NOMO-1 treated with dmso at 0.1 percent for 144 hours (cell line): ENCODE measurements around the gene PDGFRA.
"Not testable (repeated sequence)": the region's sequence is repeated elsewhere in the genome, so short reads cannot be mapped to it uniquely, and the experiment has no call there.

Experiments used
- DNase-seq: peaks from one replicate; lab custom pipeline; 2025; ENCODE audit not compliant: unreplicated experiment; lab: John Stamatoyannopoulos, UW

The PDGFRA gene

DNA sequence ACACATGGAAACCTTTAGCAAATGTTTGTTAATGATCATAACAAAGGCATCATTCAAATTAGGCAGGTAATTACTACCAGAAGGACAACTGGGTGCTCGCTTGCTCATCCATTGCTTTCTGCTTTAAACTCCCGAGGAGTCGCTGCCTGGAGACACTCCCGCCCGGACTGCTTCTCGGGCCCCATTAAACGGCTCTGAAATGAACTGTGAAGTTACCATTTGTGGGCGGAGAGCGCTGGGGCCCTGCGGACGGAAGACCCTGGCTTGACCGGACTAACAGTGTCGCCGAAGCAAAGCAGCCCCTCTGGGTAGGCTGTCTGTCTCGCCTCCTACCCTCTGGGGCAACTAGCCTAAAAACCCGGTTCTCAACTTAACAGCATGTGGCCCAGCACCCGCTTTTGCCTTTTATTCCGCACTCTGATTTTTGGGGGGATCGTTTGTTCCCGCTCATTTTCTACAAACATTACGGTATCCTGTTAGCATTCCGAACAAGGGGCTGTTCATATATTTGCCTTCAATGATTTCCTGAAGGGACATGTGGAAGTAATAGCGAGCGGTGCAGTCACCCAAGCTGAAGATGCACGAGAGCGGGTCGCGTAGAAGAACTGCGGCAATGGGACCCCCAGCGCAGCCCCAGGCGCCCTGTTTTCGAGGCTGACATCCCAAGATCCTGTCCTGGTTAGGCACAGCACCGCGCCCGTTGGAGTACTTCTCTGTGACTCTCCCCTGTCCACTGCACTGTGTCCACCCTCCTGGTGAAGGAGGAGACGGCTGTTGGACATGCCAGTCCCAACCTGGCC, 1.6 kb upstream of the PDGFRA start:
- no peak for DNase-seq

DNA sequence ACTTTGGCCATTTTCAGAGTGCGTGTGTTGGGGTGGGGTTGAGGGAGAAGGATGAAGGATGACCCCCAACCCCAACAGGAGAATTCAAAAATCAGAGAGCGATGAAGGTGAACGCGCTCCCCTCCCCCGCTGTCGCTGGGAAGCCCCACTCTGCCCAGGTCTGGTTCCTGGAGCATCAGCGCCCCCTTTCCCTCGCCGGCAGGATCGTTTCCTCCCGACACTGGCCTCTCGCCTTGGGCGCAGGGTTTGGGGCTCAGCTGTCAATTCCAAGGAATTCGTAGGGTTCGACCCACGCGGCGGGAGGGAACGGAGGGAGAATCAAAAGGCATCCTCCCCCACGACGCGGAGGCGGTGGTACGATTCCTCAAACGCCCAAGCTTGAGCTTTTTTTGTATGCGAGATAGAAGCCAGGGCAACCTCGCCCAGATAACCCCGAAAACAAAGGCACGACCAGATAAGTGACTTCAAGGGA, 1.0 kb upstream of the PDGFRA start:
- peak; percentile 6 for DNase-seq

DNA sequence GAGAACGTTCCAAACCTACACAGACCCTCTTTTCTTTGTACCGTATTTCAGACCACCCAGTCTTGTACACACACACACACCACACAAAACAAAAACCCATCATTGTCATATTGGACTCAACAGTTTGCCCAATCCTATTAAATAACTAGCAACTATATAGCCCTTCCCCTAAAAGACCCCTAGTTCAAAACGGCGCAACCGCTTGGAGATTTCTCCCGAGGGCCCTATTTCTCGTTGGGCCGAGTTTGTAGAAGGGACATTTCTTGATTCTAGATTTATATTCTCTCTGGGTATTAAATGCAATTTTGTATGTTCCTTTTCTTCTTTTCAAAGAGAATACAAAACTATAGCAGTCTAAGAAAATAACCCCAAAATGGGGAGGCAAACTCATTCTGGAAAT, 547 bp upstream of the PDGFRA start:
- DNase-seq, result no peak

DNA sequence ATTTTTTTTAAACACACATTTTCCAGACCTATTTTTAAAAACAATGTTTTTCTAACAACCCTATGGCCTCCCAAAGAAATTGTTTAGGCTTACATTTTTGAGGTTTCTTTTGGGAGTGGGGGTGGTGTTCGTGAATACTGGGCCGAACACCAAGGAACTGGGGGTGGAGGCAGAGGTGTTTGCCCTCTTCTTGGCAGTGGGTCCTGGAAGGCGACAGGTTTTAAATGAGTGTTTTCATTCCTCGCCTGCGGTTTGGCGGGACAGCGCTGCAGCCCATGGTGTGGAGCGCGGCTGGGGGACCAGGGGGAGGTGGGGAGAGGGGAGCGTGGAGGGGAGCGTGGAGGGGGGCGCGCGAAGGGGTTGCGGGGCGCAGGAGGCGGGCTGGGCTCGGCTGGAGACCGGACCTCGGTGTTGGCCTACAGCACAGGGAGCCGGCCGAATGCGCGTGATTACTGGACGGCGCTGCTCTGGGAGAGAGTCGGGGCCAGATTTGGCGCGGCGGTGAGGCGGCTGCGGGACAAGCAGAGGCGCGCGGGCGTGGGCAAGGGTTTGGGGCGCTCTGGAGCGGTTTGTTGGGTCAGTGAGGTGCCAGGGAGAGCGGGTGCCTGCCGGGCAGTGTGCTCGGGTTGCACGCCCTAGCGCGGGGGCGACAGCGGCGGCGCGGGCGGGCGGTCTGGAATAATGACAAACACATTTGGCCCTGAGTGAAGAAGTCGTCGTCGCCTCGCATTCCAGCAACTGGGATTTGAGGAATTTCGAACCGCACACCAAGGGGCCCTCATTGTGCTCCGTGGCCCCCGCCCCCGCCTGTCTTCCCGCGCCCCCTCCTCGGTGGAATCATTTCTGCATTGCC, 764 bp downstream of the PDGFRA start:
- DNase-seq, result no peak

DNA sequence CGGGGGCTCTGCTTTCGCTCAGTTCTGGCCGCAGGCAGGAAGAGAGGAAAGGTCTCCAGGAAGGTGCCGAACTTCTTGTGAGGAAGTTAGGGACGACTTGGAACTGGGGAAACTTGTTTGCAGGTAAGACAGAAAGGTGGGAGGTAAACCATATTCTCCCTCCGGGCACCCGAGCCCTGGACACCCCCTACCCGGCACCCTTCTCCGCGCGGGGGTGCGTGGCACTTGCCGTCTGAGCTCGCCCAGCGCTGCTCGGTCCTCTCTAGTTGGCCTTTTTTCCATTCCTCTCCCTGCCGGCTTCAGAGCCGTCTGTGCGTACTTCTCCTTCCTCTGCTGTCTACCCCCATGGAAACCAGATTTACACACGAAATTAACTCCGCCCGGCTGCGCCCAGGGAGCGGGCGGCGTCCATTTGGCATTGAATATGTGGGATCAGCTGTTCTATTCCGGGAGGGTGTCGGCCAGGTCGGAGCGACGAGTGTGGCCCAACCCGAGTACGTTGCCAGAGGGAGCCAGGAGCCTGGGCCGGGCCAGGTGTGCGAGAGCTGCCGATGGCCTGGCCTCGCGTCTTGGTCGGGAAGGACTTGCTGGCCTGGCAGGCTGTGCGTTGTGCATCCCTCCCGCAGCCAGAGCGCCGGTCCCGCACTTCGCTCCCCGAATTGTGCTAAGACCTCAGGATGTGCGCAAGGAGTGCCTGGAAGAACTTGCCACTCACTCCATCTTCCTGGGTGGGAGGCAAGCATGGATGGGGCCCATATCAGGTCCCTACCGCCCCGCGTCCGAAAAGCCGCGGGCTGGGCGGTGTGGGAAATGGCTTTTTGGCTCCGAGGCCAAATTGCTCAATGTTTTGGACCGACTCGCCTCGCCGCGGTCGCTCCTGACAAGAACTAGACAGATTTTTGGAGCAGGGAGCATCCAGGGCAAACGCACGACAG, 1.7 kb downstream of the PDGFRA start:
- no peak for DNase-seq

DNA sequence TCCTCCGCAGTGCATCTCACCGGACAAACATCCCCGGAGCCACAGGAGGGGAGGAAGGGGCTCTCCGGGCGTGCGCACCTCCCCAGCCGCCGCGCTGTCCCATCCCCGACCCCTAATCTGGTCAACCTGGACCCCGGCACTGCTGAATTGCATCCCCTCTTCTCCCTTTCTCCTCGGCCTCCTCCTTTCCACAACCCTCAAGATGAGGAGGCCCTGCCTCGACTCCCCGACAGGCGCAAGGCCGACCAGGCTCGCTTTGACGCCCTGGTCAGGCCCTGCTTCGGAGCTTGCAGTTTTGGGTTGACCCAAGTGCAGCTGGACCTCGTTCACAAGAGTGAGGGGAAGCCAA, 2.3 kb downstream of the PDGFRA start:
- DNase-seq, result no peak

DNA sequence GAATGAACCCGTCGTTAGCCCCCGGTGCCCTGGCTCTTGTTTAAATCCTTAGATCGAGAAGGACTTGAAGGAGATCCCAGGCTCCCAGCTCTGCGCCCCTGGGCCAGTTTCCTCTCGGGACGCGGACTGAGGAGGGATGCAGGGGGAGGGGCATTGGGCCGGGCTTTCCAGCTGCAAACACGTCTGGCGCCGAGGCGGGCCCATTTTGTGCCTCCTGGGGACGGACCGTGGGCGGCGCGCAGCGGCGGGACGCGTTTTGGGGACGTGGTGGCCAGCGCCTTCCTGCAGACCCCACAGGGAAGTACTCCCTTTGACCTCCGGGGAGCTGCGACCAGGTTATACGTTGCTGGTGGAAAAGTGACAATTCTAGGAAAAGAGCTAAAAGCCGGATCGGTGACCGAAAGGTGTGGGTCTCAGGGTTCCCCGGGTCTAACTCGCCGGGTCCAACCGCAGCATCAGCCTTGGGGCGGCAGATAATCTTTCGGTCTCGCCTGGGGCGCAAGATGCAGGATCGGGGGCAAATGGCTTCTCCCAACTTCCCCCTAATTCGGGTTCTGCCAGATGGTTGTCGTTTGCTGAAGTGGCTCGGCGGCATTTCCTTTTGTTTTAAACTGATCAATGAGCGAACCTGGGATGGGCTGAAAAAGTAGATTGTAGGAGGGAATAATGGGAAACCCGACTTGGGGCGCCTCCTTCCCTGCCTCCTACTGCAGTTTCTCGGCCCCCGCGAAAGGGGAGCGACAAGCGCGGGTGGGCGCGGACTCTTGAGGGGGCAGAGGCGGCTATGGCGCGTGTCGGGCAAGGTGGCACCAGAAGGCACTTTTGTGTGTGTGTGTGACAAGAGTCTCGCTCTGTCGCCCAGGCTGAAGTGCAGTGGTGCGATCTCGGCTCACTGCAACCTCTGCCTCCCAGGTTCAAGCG, 2.9 kb downstream of the PDGFRA start:
- no peak for DNase-seq

DNA sequence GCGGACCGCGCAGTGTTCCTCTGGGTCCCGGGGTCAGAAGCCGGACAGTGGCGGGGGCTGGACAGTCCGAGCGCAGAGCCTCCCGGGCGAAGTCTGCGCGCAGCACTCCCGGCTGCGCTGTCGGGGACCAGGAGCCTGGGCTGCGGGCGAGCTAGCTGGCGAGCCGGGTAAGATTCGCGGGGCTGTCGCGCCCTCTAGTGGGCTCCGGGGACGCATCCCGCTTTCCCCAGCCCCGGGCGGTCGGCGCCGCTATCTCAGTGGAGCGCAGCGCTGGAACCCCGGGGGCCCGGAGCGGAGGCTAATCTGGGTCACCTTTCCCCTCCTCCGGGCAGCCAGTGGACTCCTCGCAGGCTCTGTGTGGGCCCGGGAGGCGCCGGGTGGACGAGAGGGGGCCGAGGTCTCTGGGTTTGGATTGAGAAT, 4.2 kb downstream of the PDGFRA start:
- DNase-seq, result peak; percentile 78

DNA sequence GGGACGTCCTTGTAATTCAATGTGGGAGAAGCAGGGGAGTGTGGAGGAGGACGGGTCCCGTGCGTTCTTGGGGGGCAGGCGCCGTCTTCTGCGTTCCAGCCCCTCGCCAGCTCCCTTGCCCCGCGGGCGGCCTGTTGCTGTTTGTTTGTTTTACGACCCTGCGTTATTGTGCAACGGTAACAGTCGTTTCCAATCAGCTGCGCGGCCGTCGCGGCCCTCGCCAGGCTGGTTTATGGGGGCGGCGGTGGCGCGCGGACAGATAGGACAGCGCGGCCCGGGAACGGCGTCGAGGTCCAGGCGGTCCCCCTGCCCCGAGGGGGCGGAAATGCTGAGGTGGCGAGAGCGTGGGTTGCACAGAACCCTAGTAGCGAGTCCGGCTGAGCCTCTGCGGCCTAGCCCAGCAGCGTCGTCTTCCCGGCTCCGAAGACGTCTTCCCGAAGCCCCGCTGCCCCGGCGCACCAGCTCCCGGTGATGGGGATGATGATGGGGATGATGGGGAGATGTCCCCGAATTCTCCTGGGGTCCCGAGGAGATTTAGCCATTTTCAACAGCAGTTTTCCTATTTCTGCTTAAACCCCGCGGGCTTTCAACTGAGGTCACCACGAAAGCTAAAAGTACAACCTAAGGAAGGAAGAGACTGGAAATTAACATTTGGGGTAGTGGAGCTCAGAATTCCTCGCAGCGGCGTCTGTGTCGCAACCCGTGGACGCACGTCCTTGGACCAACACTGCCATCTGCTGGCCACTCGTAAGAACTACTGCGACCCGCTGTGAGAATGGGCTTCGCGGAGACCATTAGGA, 4.8 kb downstream of the PDGFRA start:
- DNase-seq, result peak; percentile 72

DNA sequence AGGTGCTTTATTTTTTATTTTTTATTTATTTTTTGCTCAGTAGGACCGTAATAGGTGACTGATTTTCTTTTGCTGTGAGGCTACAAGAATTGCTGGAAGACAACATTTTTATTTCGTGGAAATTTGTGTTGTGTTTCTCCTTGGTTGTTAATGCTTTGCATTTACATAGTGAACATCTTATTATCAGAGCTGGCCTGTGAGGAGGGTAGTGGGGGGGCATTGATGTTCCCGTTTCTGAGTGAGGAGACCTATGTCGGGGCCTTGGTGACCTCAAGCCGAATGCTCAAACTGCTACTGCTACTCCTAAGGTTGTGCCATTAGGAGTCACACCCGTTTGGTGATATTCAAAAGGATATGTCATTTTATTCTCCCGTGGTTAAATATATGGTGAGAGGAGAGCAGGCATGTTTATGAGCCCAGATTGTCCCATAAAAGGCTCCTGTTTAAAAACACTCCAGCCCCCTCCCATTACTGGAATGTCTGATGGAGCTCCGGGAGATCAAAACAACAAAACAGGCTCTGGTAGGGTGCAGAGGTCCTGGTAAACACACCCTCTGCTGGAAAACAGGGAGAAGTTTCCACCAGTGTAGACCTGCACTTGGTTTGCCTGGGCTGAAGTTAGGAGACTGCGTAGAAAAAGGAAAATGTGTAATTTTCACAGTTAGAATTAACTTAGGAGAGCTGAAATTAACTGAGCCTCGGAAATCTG, 5.6 kb downstream of the PDGFRA start:
- no peak for DNase-seq

DNA sequence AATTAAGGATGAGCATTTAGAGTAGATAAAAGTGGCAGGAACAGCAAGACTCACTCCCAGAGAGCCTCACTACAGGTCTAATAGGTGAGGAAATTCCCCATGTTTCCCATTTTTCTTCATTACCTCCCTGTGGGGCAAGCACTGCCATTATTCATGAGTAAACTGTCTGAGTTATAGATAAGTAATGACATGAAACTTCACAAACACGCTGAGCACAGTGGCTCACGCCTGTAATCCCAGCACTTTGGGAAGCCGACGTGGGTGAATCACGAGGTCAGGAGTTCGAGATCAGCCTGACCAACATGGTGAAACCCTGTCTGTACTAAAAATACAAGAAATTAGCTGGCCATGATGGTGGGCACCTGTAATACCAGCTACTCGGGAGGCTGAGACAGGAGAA, 7.2 kb downstream of the PDGFRA start:
- DNase-seq, result not testable (repeated sequence)

DNA sequence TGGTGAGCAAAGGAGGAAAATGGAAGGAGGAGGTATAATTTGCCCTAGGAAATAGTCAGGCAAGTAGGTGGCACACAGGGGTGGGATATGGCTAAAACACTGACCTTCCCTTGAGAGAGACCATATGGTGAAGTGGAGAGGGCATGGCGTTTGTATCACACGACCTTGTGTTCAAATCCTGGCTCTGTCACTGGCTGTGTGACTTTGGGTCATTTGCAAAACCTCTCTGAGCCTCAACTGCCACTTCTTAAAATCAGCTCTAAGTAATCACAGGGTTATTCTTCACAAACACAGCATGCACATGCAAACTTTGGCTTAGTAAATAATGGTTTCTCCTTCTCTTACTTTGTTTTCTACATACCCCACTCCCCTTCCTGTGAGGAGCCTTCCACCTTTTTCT, 8.7 kb downstream of the PDGFRA start:
- no peak for DNase-seq

DNA sequence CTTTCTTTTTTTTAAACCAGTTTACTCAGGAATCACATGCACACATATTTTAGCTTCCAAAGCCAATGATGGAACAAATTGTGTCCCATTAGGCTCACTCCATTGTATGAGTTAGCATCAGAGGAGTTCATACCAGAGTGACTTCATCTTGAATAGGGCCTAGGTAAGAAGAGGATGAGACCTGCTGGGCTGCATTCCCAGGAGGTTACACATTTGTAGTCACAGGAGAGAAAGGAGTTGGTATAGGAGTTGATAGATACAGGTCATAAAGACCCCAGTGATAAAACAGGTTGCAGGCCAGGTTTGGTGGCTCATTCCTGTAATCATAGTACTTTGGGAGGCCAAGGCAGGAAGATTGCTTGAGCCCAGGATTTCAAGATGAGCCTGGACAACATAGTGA, 9.3 kb downstream of the PDGFRA start:
- DNase-seq, result no peak

DNA sequence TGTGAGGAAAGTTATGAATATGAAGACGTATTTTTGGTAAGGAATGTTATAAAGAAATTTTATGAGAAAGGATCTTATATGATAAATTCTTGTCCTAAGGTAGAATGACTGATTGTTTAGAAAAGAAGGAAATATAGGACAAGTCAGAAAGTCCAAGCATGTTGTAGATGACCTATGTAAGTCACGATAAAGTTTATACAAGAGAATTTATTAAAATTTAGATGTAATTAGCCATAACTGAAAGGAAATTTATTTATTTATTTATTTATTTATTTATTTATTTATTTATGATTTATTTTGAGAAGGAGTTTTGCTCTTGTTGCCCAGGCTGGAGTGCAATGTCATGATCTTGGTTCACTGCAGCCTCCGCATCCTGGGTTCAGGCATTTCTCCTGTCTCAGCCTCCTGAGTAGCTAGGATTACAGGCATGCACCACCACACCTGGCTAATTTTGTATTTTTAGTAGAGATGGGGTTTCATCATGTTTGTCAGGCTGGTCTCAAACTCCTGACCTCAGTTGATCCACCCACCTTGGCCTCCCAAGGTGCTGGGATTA, 12.3 kb downstream of the PDGFRA start:
- not testable (repeated sequence) for DNase-seq

DNA sequence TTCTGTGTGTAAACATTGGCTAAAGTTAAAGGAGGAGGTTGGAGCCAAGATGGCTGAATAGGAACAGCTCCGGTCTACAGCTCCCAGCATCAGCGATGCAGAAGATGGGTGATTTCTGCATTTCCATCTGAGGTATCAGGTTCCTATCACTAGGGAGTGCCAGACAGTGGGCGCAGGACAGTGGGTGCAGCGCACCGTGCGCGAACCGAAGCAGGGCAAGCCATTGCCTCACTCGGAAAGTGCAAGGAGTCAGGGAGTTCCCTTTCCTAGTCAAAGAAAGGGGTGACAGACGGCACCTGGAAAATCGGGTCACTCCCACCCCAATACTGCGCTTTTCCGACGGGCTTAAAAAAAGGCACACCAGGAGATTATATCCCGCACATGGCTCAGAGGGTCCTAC, 14.4 kb downstream of the PDGFRA start:
- not testable (repeated sequence) for DNase-seq

DNA sequence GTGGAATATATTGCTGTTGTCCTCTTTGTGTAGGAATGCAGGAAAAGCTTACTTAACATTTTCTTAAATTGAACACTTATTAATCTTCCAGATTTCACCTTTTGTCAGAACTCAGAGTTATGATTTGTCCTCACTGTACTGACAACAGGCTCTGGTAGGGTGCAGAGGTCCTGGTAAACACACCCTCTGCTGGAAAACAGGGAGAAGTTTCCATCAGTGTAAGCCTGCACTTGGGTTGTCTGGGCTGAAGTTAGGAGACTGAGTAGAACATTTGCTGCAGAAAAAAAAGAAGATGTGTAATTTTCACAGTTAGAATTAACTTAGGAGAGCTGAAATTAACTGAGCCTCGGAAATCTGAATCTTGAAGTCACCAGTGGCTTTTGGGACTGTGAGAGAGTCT, 23.2 kb downstream of the PDGFRA start:
- DNase-seq, result not testable (repeated sequence)

DNA sequence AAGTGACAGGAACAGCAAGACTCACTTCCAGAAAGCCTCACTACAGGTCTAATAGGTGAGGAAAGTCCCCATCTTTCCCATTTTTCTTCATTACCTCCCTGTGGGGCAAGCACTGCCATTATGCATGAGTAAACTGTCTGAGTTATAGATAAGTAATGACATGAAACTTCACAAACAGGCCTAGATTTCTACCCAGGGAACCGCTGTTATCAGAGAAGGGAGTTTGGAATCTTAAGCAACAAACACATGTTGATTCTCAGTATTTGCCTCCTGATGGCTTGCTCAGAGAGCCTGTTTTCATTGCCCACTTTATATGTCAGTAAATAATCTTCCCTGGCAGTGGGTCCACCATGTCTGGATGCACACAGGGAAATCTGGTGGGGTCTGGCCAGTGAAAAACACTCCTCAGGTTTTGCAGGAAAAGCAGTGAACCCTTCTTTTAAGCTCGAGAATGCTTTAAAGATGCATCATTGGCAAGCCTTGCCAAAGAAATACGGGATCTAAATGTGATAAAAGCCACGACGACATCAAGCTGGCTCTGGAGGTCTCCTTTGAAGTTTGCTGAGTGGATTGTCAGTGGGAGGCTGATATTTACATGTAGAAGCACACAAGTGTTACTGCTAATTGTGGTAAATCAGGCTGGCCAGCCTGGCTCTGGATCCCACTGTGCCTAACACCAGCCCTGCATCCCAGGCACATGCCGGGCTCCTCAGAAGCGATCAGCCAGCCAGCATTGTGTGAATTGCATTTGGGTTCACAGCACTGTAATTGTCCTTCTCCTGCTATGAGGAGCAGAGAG, 25.2 kb downstream of the PDGFRA start:
- no peak for DNase-seq

DNA sequence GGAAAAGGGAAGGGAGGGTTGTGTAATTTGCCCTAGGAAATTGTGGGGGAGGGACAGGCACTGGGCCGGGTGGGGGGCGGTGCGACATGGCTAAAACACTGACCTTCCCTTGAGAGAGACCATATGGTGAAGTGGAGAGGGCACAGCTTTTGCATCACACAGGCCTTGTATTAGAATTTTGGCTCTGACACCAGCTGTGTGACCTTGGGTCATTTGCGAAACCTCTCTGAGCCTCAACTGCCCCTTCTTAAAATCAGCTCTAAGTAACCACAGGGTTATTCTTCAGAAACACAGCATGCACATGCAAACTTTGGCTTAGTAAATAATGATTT, 25.8 kb downstream of the PDGFRA start:
- no peak for DNase-seq
